CD14-positive monocyte (primary cell): Measurements from ENCODE around the gene SNRNP35. TPM values are rescaled to one million over a fixed set of nuclear protein-coding genes. Genes with fewer than 3 reads are reported as not detected.
"Not testable (repeated sequence)": the region's sequence is repeated elsewhere in the genome, so short reads cannot be mapped to it uniquely, and the experiment has no call there.

ENCODE experiments used
- DNase-seq, 3 donors: peaks; one replicate each; pipeline ENCODE4 v3.0.0-alpha.2; 2011 to 2022
- H2AFZ ChIP-seq: 2 replicates; pipeline ENCODE4 v1.6.0; 2012; ENCODE audit warnings: mild to moderate bottlenecking, low read depth, low read length, inconsistent platforms; ENCODE audit not compliant: insufficient read depth, poor library complexity, severe bottlenecking
- H3K27ac ChIP-seq, 2 donors: 1 replicate in 1 of 2; 2 replicates in 1 of 2; pipeline ENCODE4 v1.5.1; 2012 to 2013; ENCODE audit warnings: low read length in 2 of 2, control low read depth in 1 of 2, inconsistent platforms in 1 of 2, low read depth in 1 of 2, mild to moderate bottlenecking in 1 of 2
- H3K27me3 ChIP-seq, 2 donors: one replicate each; pipeline versions ENCODE4 v1.6.0 to v1.6.1; 2011 to 2013; ENCODE audit warnings: low read length in 2 of 2; ENCODE audit not compliant: control insufficient read depth in 2 of 2, insufficient read depth in 2 of 2
- H3K36me3 ChIP-seq, 2 donors: replicated peaks in 1 of 2; 1 replicate in 1 of 2; 2 replicates in 1 of 2; pipeline versions ENCODE4 v1.5.1 to v1.6.1; 2012 to 2013; ENCODE audit warnings: low read length in 2 of 2, control low read depth in 1 of 2, inconsistent platforms in 1 of 2, mild to moderate bottlenecking in 1 of 2; ENCODE audit not compliant: insufficient read depth in 2 of 2, control insufficient read depth in 1 of 2
- H3K4me1 ChIP-seq, 2 donors: 1 replicate in 1 of 2; 2 replicates in 1 of 2; pipeline versions ENCODE4 v1.5.1 to v1.6.1; 2012 to 2013; ENCODE audit warnings: low read length in 2 of 2, control low read depth in 1 of 2, inconsistent platforms in 1 of 2, mild to moderate bottlenecking in 1 of 2, moderate library complexity in 1 of 2; ENCODE audit not compliant: insufficient read depth in 2 of 2, control insufficient read depth in 1 of 2
- H3K4me2 ChIP-seq: replicated peaks from 2 replicates; pipeline ENCODE3; 2012; ENCODE audit warnings: low read length, moderate library complexity, mild to moderate bottlenecking; ENCODE audit not compliant: poor library complexity, severe bottlenecking; ENCODE audit errors: extremely low read depth
- H3K4me3 ChIP-seq, 3 experiments: fragments of 200-600 bp in 1 of 3; sonication (generic) in 1 of 3; replicated peaks in 1 of 3; 1 replicate in 2 of 3; 2 replicates in 1 of 3; pipeline ENCODE4 v1.5.1; 2011 to 2013; ENCODE audit warnings: low read length in 3 of 3, mild to moderate bottlenecking in 3 of 3, control low read depth in 2 of 3, low read depth in 2 of 3, inconsistent platforms in 1 of 3, moderate library complexity in 1 of 3
- H3K79me2 ChIP-seq: 2 replicates; pipeline ENCODE4 v1.6.0; 2012; ENCODE audit warnings: mild to moderate bottlenecking, control low read depth, inconsistent platforms, low read length, moderate library complexity; ENCODE audit not compliant: insufficient read depth
- H3K9ac ChIP-seq: 2 replicates; pipeline ENCODE4 v1.6.0; 2017; ENCODE audit warnings: low read length, mild to moderate bottlenecking; ENCODE audit not compliant: insufficient read depth, poor library complexity, severe bottlenecking
- H3K9me3 ChIP-seq, 2 donors: replicated peaks in 1 of 2; 1 replicate in 1 of 2; 2 replicates in 1 of 2; pipeline versions ENCODE4 v1.5.1 to v1.6.1; 2012 to 2013; ENCODE audit warnings: low read length in 2 of 2, control low read depth in 1 of 2; ENCODE audit not compliant: control insufficient read depth in 1 of 2, insufficient read depth in 1 of 2
- H4K20me1 ChIP-seq: 2 replicates; pipeline ENCODE4 v1.6.0; 2012; ENCODE audit warnings: mild to moderate bottlenecking, low read length, control low read depth, moderate library complexity; ENCODE audit not compliant: insufficient read depth
- H3K27ac Mint-ChIP-seq, 7 donors: one replicate each; pipeline ENCODE4 v1.8.0; 2020; ENCODE audit warnings: mild to moderate bottlenecking in 7 of 7, mixed read lengths in 7 of 7, moderate library complexity in 6 of 7, inconsistent platforms in 2 of 7
- H3K27me3 Mint-ChIP-seq, 3 donors: one replicate each; pipeline ENCODE4 v1.8.0; 2021 to 2022; ENCODE audit warnings: low read depth in 3 of 3, mild to moderate bottlenecking in 3 of 3, mixed read lengths in 3 of 3, moderate library complexity in 3 of 3, inconsistent platforms in 1 of 3
- H3K36me3 Mint-ChIP-seq, 2 donors: one replicate each; pipeline ENCODE4 v1.8.0; 2020; ENCODE audit warnings: mixed read lengths in 2 of 2, inconsistent platforms in 1 of 2, mild to moderate bottlenecking in 1 of 2
- H3K4me1 Mint-ChIP-seq: one replicate; pipeline ENCODE4 v1.8.0; 2020; ENCODE audit warnings: mild to moderate bottlenecking, mixed read lengths
- H3K4me3 Mint-ChIP-seq, 2 donors: one replicate each; pipeline ENCODE4 v1.8.0; 2020; ENCODE audit warnings: mild to moderate bottlenecking in 2 of 2, mixed read lengths in 2 of 2, moderate library complexity in 1 of 2
- H3K9me3 Mint-ChIP-seq, 7 donors: one replicate each; pipeline ENCODE4 v1.8.0; 2020 to 2022; ENCODE audit warnings: mixed read lengths in 7 of 7, mild to moderate bottlenecking in 6 of 7, moderate library complexity in 6 of 7, inconsistent platforms in 2 of 7
- CTCF ChIP-seq: fragments of 200-600 bp; IDR thresholded peaks from one replicate; pipeline ENCODE4 v1.8.0; 2022; ENCODE audit warnings: antibody characterized with exemption, mild to moderate bottlenecking
- WGBS: methylation state at CpG from one replicate; pipeline ENCODE4 v1.1.5; 2013; ENCODE audit warnings: missing lambda C conversion rate; ENCODE audit not compliant: insufficient coverage; 5-methylcytosine and 5-hydroxymethylcytosine counted together
- intact Hi-C, 2 donors: fragments of 100-400 bp; cut with micrococcal nuclease; formaldehyde crosslinking; loops; one replicate each; pipeline versions ENCODE4 v1.15.0 to v1.15.1; 2023
- polyA plus RNA-seq, 3 donors: library from polyadenylated mRNA; depleted of rRNA in 1 of 3; unstranded in 2 of 3; stranded (reverse) in 1 of 3; fragments of 300-500 nt in 2 of 3; fragments of >200 nt in 1 of 3; fragmentation: Illumina TruSeq in 2 of 3; gene quantifications; 1 replicate in 2 of 3; 2 replicates in 1 of 3; pipeline ENCODE4 v1.2.3, GENCODE V29; 2012 to 2021

SNRNP35 gene
- polyA plus RNA-seq, 3 donors, result 13.4 to 19.5 (median 16.7) TPM

- no peaks in the 10 kb centered on the region for H3K36me3 ChIP-seq
- H2AFZ ChIP-seq, result no peak overlapping the region
- Mint-ChIP-seq H3K9me3 (peaks cover 0 to 4% (median 0%) of the 10 kb centered on the region in 7 donors), H3K4me3 (no peak overlapping the region), H3K4me1 (peaks cover 7% of the 10 kb centered on the region), H3K27ac (no peak overlapping the region), H3K36me3 (peaks cover 4 to 7% of the 10 kb centered on the region in 2 donors), H3K27me3 (peaks cover 0 to 4% (median 1%) of the 10 kb centered on the region in 3 donors)
- H3K9me3 ChIP-seq, result no peaks in the 10 kb centered on the region
- H3K79me2 ChIP-seq, result no peaks in the 10 kb centered on the region
- no peak for TF ChIP-seq CTCF
- no peaks in the 10 kb centered on the region for H3K27me3 ChIP-seq
- 90% methylated on average over 13 of the region's 13 CpGs for WGBS
- DNase-seq, result no peak
- no peak overlapping the region for H3K4me3 ChIP-seq
- H3K4me1 ChIP-seq, result no peaks in the 10 kb centered on the region
- H3K27ac ChIP-seq, result no peak overlapping the region
- intact Hi-C loops, result no loop called here
- H3K9ac ChIP-seq, result no peak overlapping the region
- no peak overlapping the region for H3K4me2 ChIP-seq
- H4K20me1 ChIP-seq, result no peaks in the 10 kb centered on the region
Observed at GRCh38 chr12:123513805-123514204, 55.9 kb downstream of the SNRNP35 start.

- not testable (repeated sequence) for H3K27ac Mint-ChIP-seq
Observed at GRCh38 chr12:123514582-123515221, 56.8 kb downstream of the SNRNP35 start.

More at GRCh38 chr12:123514582-123515221, 56.8 kb downstream of the SNRNP35 start:
- H3K79me2 ChIP-seq, H4K20me1 ChIP-seq, H3K9me3 Mint-ChIP-seq, DNase-seq, H3K4me2 ChIP-seq, H3K36me3 ChIP-seq, H3K4me3 ChIP-seq, H3K4me1 Mint-ChIP-seq, H3K9me3 ChIP-seq, H3K36me3 Mint-ChIP-seq, intact Hi-C loops, H3K27me3 ChIP-seq, H3K27ac ChIP-seq, H3K27me3 Mint-ChIP-seq, H3K9ac ChIP-seq, H3K4me3 Mint-ChIP-seq, H2AFZ ChIP-seq, H3K4me1 ChIP-seq: not testable (repeated sequence)
- WGBS, result no CpG with 5 or more reads among the region's 1 CpG
